ENCODE data around the gene EREG.

GRCh38 chr4:74327762-74328161 lies 37.2 kb upstream of the EREG start:
- TF ChIP-seq CTCF (conservative IDR thresholded peaks at IDR 0.05; ENCODE audit: low read length), result no peak
- TF ChIP-seq EZH2phosphoT487 (IDR thresholded peaks at IDR 0.05; ENCODE audit: borderline replicate concordance, low read depth, low read length), result no peak
